Measurements from ENCODE around the gene UPK3BL1. TPM values are rescaled to one million over a fixed set of nuclear protein-coding genes. Genes with fewer than 3 reads are reported as not detected.
"Not testable (repeated sequence)": the region's sequence is repeated elsewhere in the genome, so short reads cannot be mapped to it uniquely, and the experiment has no call there.

Gene UPK3BL1
- 10 to 100 TPM; 38.5 to 43.4 TPM for total RNA-seq

DNA sequence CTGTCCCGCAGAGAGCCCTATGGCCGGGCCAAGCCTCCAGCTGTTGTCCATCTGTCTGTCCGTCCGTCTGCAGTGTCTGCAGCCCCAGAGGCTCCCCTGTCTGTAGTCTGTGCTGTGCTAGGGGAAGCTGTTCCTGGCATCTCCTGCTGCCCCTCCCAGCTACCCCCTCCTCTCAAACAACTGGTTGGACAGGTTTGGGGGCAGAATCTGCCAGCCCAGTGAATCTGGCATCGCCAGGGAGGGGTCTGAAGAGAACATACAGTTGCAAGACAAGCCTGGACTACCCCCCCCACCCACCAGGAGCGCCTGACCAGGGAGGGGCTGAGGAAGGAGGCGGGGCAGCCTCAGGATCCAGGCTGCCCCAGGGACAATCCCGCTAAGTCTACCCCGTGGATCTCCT lies at the start of gene UPK3BL1:
UPK3BL1 (minus strand) TSS at position 101 of the 400 bp plus-strand sequence; CDS start at position 51, 50 bp downstream.
- not testable (repeated sequence) for H3K27ac Mint-ChIP-seq; DNase-seq (ENCODE audit: low spot score in 2 of 2); ATAC-seq; H3K9me3 Mint-ChIP-seq; H3K36me3 Mint-ChIP-seq

- not testable (repeated sequence) for H3K36me3 Mint-ChIP-seq; DNase-seq (ENCODE audit: low spot score in 2 of 2); H3K9me3 Mint-ChIP-seq; H3K27ac Mint-ChIP-seq; ATAC-seq
These were observed 48.0 kb upstream of the UPK3BL1 start for GRCh38 chr7:102690602-102691001.

- DNase-seq (ENCODE audit: low spot score in 2 of 2); H3K36me3 Mint-ChIP-seq; H3K27ac Mint-ChIP-seq; H3K9me3 Mint-ChIP-seq: not testable (repeated sequence)
- ATAC-seq = peak; percentile 74 to 79
These were observed 47.1 kb upstream of the UPK3BL1 start for GRCh38 chr7:102689436-102690282.

DNA sequence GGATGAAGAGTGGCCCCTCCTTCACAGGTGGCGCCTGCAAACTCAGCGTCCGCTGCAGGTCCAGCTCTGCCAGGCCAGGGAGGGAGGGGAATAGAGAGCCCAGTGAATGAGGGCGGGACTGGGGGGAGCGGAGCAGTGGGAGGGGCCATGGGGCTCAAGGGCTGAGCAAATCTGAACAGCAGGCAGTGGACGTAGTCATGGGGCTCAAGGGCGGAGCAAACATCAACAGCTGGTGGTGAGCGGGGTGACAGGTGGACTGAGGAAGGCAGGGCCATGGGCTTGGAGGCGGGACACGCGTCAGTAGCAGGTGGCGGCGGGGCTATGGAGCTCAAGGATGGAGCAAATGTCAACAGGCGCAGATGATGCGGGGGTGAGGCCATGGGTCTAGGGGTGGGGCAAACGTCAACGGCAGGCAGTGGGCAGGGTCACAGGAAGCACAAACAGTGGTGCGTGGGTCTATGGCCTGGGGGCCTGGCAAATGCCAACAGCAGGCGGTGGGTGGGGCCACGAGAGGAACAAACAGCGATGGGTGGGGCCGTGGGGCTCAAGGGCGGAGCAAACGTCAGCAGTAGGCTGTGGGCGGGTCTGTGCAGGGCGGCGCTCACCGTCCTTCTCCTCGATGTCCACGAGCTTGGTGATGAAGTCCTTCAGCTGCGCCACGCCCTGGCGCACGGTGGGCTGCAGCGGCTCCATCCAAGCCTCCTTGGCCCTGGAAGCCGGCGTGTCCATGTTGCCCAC lies 45.9 kb upstream of the UPK3BL1 start:
- ATAC-seq = peak; percentile 86 to 88
- not testable (repeated sequence) for H3K9me3 Mint-ChIP-seq; DNase-seq (ENCODE audit: low spot score in 2 of 2)

GRCh38 chr7:102682560-102682959 lies 40.0 kb upstream of the UPK3BL1 start:
- ATAC-seq = not testable (repeated sequence)

More for the DNA sequence above, 45.9 kb upstream of the UPK3BL1 start:
- H3K27ac Mint-ChIP-seq, H3K36me3 Mint-ChIP-seq: not testable (repeated sequence)

GRCh38 chr7:102680780-102681179 lies 38.2 kb upstream of the UPK3BL1 start:
- ATAC-seq; H3K9me3 Mint-ChIP-seq; DNase-seq (ENCODE audit: low spot score in 2 of 2); H3K27ac Mint-ChIP-seq; H3K36me3 Mint-ChIP-seq: not testable (repeated sequence)

More at GRCh38 chr7:102682560-102682959, 40.0 kb upstream of the UPK3BL1 start:
- not testable (repeated sequence) for H3K27ac Mint-ChIP-seq; H3K36me3 Mint-ChIP-seq; DNase-seq (ENCODE audit: low spot score in 2 of 2); H3K9me3 Mint-ChIP-seq

GRCh38 chr7:102675545-102675944 lies 33.0 kb upstream of the UPK3BL1 start:
- DNase-seq (ENCODE audit: low spot score in 2 of 2) = peak; percentile 31 to 62
- H3K9me3 Mint-ChIP-seq, H3K27ac Mint-ChIP-seq, H3K36me3 Mint-ChIP-seq: not testable (repeated sequence)
- peak; percentile 44 to 77 for ATAC-seq

DNA sequence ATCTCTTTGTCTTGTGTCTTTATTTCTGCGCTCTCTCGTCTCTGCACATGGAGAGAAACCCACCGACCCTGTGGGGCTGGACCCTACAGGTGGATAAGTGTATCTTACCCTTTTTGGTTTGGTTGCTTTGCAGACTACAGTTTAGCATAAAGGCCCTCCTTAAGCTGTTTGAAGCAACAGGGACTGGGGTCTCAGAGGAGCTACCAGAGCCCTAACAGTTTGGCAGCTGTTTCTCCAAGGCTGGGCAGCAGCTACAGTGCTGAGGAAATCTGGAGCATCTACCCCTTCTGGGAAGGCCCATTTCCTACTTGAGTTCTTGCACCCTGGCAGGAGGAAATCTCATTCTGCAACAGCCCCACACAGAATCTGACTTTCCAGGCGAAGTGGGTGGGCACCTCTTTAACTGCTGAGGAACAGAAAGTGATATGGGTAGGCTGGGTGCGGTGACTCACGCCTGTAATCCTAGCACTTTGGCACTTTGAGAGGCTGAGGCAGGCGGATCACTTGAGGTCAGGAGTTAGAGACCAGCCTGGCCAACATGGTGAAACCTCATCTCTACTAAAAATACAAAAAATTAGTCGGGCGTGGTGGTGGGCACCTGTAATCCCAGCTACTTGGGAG lies 31.0 kb upstream of the UPK3BL1 start:
- DNase-seq (ENCODE audit: low spot score in 2 of 2); H3K9me3 Mint-ChIP-seq; H3K36me3 Mint-ChIP-seq; ATAC-seq; H3K27ac Mint-ChIP-seq: not testable (repeated sequence)

DNA sequence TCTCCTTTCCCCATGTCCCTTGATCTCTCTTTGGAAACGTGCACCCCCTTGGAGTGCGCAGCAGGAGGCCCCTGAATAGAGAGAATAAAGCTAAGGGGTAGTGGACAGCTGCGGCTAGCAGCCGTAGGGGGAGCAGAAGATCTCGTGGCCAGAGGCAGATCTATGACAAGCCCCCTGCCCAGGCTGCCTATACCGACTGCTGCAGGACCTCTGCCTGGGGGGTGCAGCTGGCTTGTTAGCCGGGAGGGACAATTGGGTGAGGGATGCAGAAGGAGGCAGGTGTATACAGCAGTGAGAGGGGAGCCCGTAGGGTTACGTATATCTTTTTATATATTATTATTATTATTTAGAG lies 29.3 kb upstream of the UPK3BL1 start:
- not testable (repeated sequence) for H3K36me3 Mint-ChIP-seq; H3K9me3 Mint-ChIP-seq; DNase-seq (ENCODE audit: low spot score in 2 of 2)
- peak; percentile 13 to 31 for ATAC-seq
- H3K27ac Mint-ChIP-seq = peak overlapping the region in 1 of 2 donors; percentile 85

DNA sequence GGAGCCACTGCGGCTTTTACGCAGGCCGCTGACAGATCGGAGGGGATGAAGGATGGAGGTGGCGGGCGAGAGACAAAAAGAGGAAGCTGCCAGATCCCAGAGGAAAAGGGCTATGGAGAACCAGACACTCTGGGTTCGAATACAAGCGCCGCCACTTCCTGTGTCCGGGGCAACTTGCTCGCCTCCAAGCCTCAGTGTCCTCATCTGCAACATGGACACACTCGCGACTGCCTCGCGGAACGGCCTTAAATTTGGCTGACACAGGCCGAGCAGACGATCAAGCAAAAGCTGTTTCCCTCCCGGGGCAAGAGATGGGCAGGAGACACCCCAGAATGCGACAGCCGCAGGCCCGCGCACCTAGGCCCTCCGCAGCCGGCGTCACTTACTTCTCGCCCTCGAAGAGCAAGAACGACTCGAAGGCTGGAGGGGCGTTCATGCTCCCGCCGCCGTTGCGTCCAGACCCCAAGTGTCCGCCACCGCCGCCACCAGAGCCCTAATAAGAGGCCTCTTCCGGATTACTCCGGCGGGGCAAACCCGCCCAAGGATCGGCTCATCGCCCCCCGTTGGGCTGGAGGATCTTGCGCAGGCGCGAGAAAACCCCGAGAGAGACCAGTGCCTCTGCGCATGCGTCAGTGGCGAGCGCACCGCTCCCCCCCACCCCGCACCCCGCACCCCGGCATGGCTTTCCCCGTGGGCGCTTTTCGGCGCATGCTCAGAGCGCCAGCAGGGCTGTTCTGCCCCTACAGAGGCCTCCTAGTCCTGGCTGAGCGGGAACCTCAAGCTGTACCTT lies 28.8 kb upstream of the UPK3BL1 start, which contains the start of gene POLR2J2:
POLR2J2 (minus strand) TSS at position 498 of the 790 bp plus-strand sequence; CDS start at position 436, 62 bp downstream.
- H3K36me3 Mint-ChIP-seq, H3K9me3 Mint-ChIP-seq: not testable (repeated sequence)
- ATAC-seq (peak; percentile 70 to 78), DNase-seq (ENCODE audit: low spot score in 2 of 2) (peak; percentile 71 to 96)
- H3K27ac Mint-ChIP-seq = peak within 1 kb of the TSS; percentile 29 to 85

GRCh38 chr7:102667523-102667922 lies 24.9 kb upstream of the UPK3BL1 start:
- DNase-seq (ENCODE audit: low spot score in 2 of 2) = not testable (repeated sequence)

GRCh38 chr7:102666850-102667249 lies 24.3 kb upstream of the UPK3BL1 start:
- not testable (repeated sequence) for H3K36me3 Mint-ChIP-seq; H3K27ac Mint-ChIP-seq; H3K9me3 Mint-ChIP-seq; DNase-seq (ENCODE audit: low spot score in 2 of 2); ATAC-seq

More at GRCh38 chr7:102667523-102667922, 24.9 kb upstream of the UPK3BL1 start:
- not testable (repeated sequence) for H3K27ac Mint-ChIP-seq, H3K36me3 Mint-ChIP-seq, ATAC-seq, H3K9me3 Mint-ChIP-seq

GRCh38 chr7:102664765-102665164 lies 22.2 kb upstream of the UPK3BL1 start:
- not testable (repeated sequence) for ATAC-seq; H3K9me3 Mint-ChIP-seq; H3K27ac Mint-ChIP-seq; DNase-seq (ENCODE audit: low spot score in 2 of 2); H3K36me3 Mint-ChIP-seq

DNA sequence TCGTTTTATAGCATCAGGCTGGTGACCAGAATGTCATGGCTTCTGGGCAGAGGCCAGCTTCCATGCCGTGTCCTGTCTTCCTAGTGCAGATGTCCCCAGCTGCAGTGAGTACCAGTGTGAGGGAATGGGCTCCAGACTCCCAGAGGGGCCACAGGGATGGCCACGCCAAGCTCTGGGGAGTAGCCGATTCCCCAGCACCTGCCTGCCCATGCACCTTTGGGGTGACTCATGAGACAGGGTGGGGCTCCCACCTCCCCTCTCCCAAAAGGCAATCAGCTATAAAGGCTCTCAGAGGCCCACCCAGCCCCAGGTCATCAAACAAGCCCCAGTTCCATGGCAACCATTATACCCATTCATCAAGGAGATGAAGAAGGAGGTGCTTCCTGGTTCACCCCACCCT lies 7.3 kb upstream of the UPK3BL1 start, which contains the start of gene SPDYE2B:
SPDYE2B (plus strand) TSS at position 396 of the 400 bp plus-strand sequence. CDS start 2,030 bp downstream, outside the sequence.
- not testable (repeated sequence) for H3K9me3 Mint-ChIP-seq; H3K27ac Mint-ChIP-seq; DNase-seq (ENCODE audit: low spot score in 2 of 2); H3K36me3 Mint-ChIP-seq; ATAC-seq

GRCh38 chr7:102647813-102648212 lies 5.2 kb upstream of the UPK3BL1 start:
- not testable (repeated sequence) for H3K27ac Mint-ChIP-seq; H3K9me3 Mint-ChIP-seq; DNase-seq (ENCODE audit: low spot score in 2 of 2); H3K36me3 Mint-ChIP-seq
- peak; percentile 22 to 27 for ATAC-seq

- not testable (repeated sequence) for ATAC-seq; DNase-seq (ENCODE audit: low spot score in 2 of 2); H3K27ac Mint-ChIP-seq; H3K9me3 Mint-ChIP-seq; H3K36me3 Mint-ChIP-seq
These were observed 813 bp upstream of the UPK3BL1 start for GRCh38 chr7:102643404-102643803.

Data from activated naive CD4-positive, alpha-beta T cell treated with anti-CD3 and anti-CD28 coated beads, Interleukin-2, amount 50 U/mL, for 72 hours (primary cell).